Osteocyte (in vitro differentiated cells): ENCODE results near the gene LNX1. TPM values are rescaled to one million over a fixed set of nuclear protein-coding genes. Genes with fewer than 3 reads are reported as not detected.
A peak's percentile ranks its signal among the peaks of the same experiment; 100 is the strongest.

Source experiments
- DNase-seq: peaks from one replicate; pipeline ENCODE4 v3.0.0; 2021; ENCODE audit warnings: mixed read lengths; ENCODE audit not compliant: unreplicated experiment; ENCODE audit errors: extremely low spot score
- H3K27ac Mint-ChIP-seq: one replicate; pipeline ENCODE4 v1.8.0; 2021; ENCODE audit warnings: mild to moderate bottlenecking, mixed read lengths; ENCODE audit not compliant: unreplicated experiment
- H3K27me3 Mint-ChIP-seq: one replicate; pipeline ENCODE4 v1.8.0; 2021; ENCODE audit warnings: mixed read lengths; ENCODE audit not compliant: unreplicated experiment
- H3K36me3 Mint-ChIP-seq: one replicate; pipeline ENCODE4 v1.8.0; 2021; ENCODE audit warnings: mixed read lengths; ENCODE audit not compliant: unreplicated experiment
- H3K4me1 Mint-ChIP-seq: one replicate; pipeline ENCODE4 v1.8.0; 2021; ENCODE audit warnings: mixed read lengths; ENCODE audit not compliant: unreplicated experiment
- H3K4me3 Mint-ChIP-seq: one replicate; pipeline ENCODE4 v1.8.0; 2021; ENCODE audit warnings: mild to moderate bottlenecking, moderate library complexity, mixed read lengths; ENCODE audit not compliant: unreplicated experiment
- H3K9me3 Mint-ChIP-seq: one replicate; pipeline ENCODE4 v1.8.0; 2021; ENCODE audit warnings: mixed read lengths; ENCODE audit not compliant: unreplicated experiment
- CTCF ChIP-seq: fragments of 200-600 bp; sonication (generic); IDR thresholded peaks from 2 replicates; pipeline ENCODE4 v1.5.0; 2021; ENCODE audit warnings: antibody characterized with exemption, mild to moderate bottlenecking, moderate library complexity
- total RNA-seq: library from RNA; stranded (reverse); gene quantifications from 2 replicates; pipeline ENCODE4 v1.2.1, GENCODE V29; 2021

The LNX1 gene
- total RNA-seq, 1 donor from 2014 or later: 0.24 TPM

- Mint-ChIP-seq H3K27ac (no peak overlapping the region), H3K4me1 (peaks cover 28% of the 10 kb centered on the region), H3K27me3 (no peaks in the 10 kb centered on the region), H3K36me3 (no peaks in the 10 kb centered on the region), H3K4me3 (no peak overlapping the region), H3K9me3 (no peaks in the 10 kb centered on the region)
- no peak for DNase-seq
- no peak for TF ChIP-seq CTCF
These were observed 38.6 kb downstream of the LNX1 start for GRCh38 chr4:53552711-53553110.

GRCh38 chr4:53551958-53552357 is 39.3 kb downstream of the LNX1 start:
- H3K27me3 Mint-ChIP-seq: no peaks in the 10 kb centered on the region
- no peaks in the 10 kb centered on the region for H3K9me3 Mint-ChIP-seq
- H3K27ac Mint-ChIP-seq: peak overlapping the region; percentile 24
- H3K4me1 Mint-ChIP-seq: peaks cover 24% of the 10 kb centered on the region
- no peak for DNase-seq
- no peak overlapping the region for H3K4me3 Mint-ChIP-seq
- TF ChIP-seq CTCF: no peak
- H3K36me3 Mint-ChIP-seq: no peaks in the 10 kb centered on the region

GRCh38 chr4:53551281-53551864 is 39.9 kb downstream of the LNX1 start:
- Mint-ChIP-seq H3K4me1 (peaks cover 24% of the 10 kb centered on the region), H3K9me3 (no peaks in the 10 kb centered on the region), H3K27me3 (no peaks in the 10 kb centered on the region), H3K4me3 (no peak overlapping the region), H3K27ac (peak overlapping the region; percentile 24), H3K36me3 (no peaks in the 10 kb centered on the region)
- TF ChIP-seq CTCF: no peak
- DNase-seq: no peak

- Mint-ChIP-seq H3K27me3 (no peaks in the 10 kb centered on the region), H3K4me1 (peaks cover 11% of the 10 kb centered on the region), H3K27ac (no peak overlapping the region), H3K9me3 (no peaks in the 10 kb centered on the region), H3K36me3 (no peaks in the 10 kb centered on the region), H3K4me3 (no peak overlapping the region)
- DNase-seq: no peak
- TF ChIP-seq CTCF: no peak
These were observed 42.6 kb downstream of the LNX1 start for GRCh38 chr4:53548662-53549061.

- H3K4me1 Mint-ChIP-seq: peaks cover 14% of the 10 kb centered on the region
- DNase-seq: no peak
- no peak overlapping the region for H3K4me3 Mint-ChIP-seq
- no peak overlapping the region for H3K27ac Mint-ChIP-seq
- TF ChIP-seq CTCF: no peak
- no peaks in the 10 kb centered on the region for H3K36me3 Mint-ChIP-seq
- no peaks in the 10 kb centered on the region for H3K9me3 Mint-ChIP-seq
- H3K27me3 Mint-ChIP-seq: no peaks in the 10 kb centered on the region
These were observed 43.3 kb downstream of the LNX1 start for GRCh38 chr4:53547983-53548382.
